Activated T-cell treated with anti-CD3 and anti-CD28 coated beads for 24 hours (primary cell): ENCODE data around the gene COL5A3.
"Not testable (repeated sequence)": the region's sequence is repeated elsewhere in the genome, so short reads cannot be mapped to it uniquely, and the experiment has no call there.

Experiments used
- DNase-seq: peaks from one replicate; pipeline ENCODE4 v3.0.0-alpha.2; 2020; ENCODE audit warnings: low read depth

COL5A3 gene

GRCh38 chr19:10010247-10010691 lies at the start of gene COL5A3:
Gene COL5A3 (minus strand): TSS chr19:10010504. CDS start chr19:10010385, 119 bp downstream.
- DNase-seq, result no peak

GRCh38 chr19:10052602-10053360 lies 42.5 kb upstream of the COL5A3 start:
- no peak for DNase-seq

- no peak for DNase-seq
These were observed 39.3 kb upstream of the COL5A3 start for GRCh38 chr19:10049626-10050025.

GRCh38 chr19:10045371-10045770 lies 35.1 kb upstream of the COL5A3 start:
- no peak for DNase-seq

GRCh38 chr19:10044390-10044789 lies 34.1 kb upstream of the COL5A3 start:
- no peak for DNase-seq

GRCh38 chr19:10043286-10043927 lies 33.1 kb upstream of the COL5A3 start:
- no peak for DNase-seq

GRCh38 chr19:10037809-10038208 lies 27.5 kb upstream of the COL5A3 start:
- DNase-seq, result no peak

GRCh38 chr19:10037367-10037766 lies 27.1 kb upstream of the COL5A3 start:
- DNase-seq, result no peak

GRCh38 chr19:10036601-10037071 lies 26.3 kb upstream of the COL5A3 start:
- DNase-seq, result no peak

- no peak for DNase-seq
These were observed 23.3 kb upstream of the COL5A3 start for GRCh38 chr19:10033614-10034013.

GRCh38 chr19:10027158-10027997 lies 17.1 kb upstream of the COL5A3 start:
- peak; percentile 56 for DNase-seq

GRCh38 chr19:10026744-10027143 lies 16.4 kb upstream of the COL5A3 start:
- DNase-seq, result no peak

GRCh38 chr19:10023096-10023495 lies 12.8 kb upstream of the COL5A3 start:
- DNase-seq, result not testable (repeated sequence)

GRCh38 chr19:10021863-10022262 lies 11.6 kb upstream of the COL5A3 start:
- no peak for DNase-seq

GRCh38 chr19:10021446-10021845 lies 11.1 kb upstream of the COL5A3 start:
- no peak for DNase-seq

GRCh38 chr19:10020851-10021250 lies 10.5 kb upstream of the COL5A3 start:
- no peak for DNase-seq

- no peak for DNase-seq
These were observed 8.9 kb upstream of the COL5A3 start for GRCh38 chr19:10019246-10019645.

GRCh38 chr19:10018786-10019185 lies 8.5 kb upstream of the COL5A3 start:
- DNase-seq, result no peak

GRCh38 chr19:10018263-10018662 lies 8.0 kb upstream of the COL5A3 start:
- DNase-seq, result no peak

GRCh38 chr19:10013834-10014618 lies 3.7 kb upstream of the COL5A3 start:
- no peak for DNase-seq

GRCh38 chr19:10013316-10013715 lies 3.0 kb upstream of the COL5A3 start, which contains the start of gene RDH8:
Gene RDH8 (plus strand): TSS chr19:10013483. CDS start chr19:10013498, 15 bp downstream.
- DNase-seq, result no peak

- DNase-seq, result no peak
These were observed 1.7 kb upstream of the COL5A3 start for GRCh38 chr19:10011974-10012373.
